ENCODE data around the gene GPX4.
A peak's percentile ranks its signal among the peaks of the same experiment; 100 is the strongest.

Gene GPX4

GRCh38 chr19:1091544-1092175 lies 12.1 kb upstream of the GPX4 start:
- no peak for DNase-seq (ENCODE audit: low read depth)
- no peak overlapping the region for H3K4me3 ChIP-seq (ENCODE audit: low read depth, low read length)
- TF ChIP-seq, protein P1, sequence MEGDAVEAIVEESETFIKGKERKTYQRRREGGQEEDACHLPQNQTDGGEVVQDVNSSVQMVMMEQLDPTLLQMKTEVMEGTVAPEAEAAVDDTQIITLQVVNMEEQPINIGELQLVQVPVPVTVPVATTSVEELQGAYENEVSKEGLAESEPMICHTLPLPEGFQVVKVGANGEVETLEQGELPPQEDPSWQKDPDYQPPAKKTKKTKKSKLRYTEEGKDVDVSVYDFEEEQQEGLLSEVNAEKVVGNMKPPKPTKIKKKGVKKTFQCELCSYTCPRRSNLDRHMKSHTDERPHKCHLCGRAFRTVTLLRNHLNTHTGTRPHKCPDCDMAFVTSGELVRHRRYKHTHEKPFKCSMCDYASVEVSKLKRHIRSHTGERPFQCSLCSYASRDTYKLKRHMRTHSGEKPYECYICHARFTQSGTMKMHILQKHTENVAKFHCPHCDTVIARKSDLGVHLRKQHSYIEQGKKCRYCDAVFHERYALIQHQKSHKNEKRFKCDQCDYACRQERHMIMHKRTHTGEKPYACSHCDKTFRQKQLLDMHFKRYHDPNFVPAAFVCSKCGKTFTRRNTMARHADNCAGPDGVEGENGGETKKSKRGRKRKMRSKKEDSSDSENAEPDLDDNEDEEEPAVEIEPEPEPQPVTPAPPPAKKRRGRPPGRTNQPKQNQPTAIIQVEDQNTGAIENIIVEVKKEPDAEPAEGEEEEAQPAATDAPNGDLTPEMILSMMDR (IDR thresholded peaks at IDR 0.05; ENCODE audit: control insufficient read depth, extremely low read depth, insufficient read depth), result no peak

GRCh38 chr19:1093330-1093729 lies 10.5 kb upstream of the GPX4 start:
- DNase-seq (ENCODE audit: low read depth), result no peak
- H3K4me3 ChIP-seq (ENCODE audit: low read depth, low read length), result peak overlapping the region; percentile 97
- TF ChIP-seq, protein P1 (IDR thresholded peaks at IDR 0.05; ENCODE audit: control insufficient read depth, extremely low read depth, insufficient read depth), result no peak

DNA sequence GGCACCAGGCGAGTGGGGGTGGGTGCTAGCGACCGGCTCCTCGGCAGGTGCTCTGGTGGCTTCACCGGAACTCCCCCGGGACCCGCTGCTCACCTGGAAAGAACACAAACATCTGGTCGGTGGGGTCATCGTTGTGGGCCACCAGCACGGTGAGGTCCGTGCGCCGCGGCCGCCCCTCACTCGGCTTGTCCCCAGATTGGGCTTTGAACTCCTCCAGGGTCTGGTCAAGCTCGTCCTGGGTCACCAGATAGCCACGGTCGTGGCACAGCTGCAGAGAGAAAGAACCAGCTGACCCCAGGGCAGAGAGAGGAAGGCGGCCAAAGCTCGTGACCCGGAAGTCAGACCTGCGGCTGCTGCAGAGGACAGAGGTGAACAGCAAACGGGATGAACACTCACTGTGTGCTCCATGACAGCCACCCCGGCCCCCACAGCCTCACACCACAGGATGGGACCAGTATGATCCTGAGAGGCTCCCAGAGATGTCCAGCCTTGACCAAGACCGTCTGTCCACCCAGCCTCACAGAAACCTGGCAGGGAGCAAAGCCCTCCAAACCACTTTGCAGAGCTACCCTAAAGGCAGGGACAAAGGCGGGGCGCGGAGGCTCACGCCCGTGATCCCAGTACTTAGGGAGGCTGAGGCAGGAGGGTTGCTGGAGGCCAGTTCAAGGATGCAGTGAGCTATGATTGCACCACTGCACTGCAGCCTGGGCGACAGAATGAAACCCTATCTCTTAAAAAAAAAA lies 9.8 kb upstream of the GPX4 start:
- H3K4me3 ChIP-seq (ENCODE audit: low read depth, low read length), result peak overlapping the region; percentile 97

DNA sequence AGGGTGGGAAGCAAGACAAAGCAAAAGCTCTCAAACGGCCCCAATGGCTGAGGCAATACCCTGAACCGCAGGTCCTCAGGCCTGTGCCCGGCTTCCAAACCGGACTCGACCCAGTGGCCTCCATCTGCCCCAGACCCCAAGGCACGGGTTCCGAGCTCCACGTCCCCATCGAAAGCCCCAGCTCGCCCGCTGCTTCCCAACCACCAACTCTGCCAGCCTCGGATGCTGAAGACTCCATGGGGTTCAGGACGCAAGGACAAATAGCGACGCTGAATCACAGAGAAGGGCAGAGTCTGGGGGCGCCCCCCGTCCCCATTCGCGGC lies 9.2 kb upstream of the GPX4 start:
- TF ChIP-seq, protein P1 (IDR thresholded peaks at IDR 0.05; ENCODE audit: control insufficient read depth, extremely low read depth, insufficient read depth), result no peak
- DNase-seq (ENCODE audit: low read depth), result no peak
- H3K4me3 ChIP-seq (ENCODE audit: low read depth, low read length), result peak overlapping the region; percentile 97

More for the DNA sequence above, 9.8 kb upstream of the GPX4 start:
- TF ChIP-seq, protein P1 (IDR thresholded peaks at IDR 0.05; ENCODE audit: control insufficient read depth, extremely low read depth, insufficient read depth), result no peak
- DNase-seq (ENCODE audit: low read depth), result no peak

GRCh38 chr19:1094978-1095701 lies 8.7 kb upstream of the GPX4 start, which contains the start of gene POLR2E:
TSS of gene POLR2E (minus strand) at chr19:1095375. CDS start at chr19:1095315, 60 bp downstream.
- DNase-seq (ENCODE audit: low read depth), result peak; percentile 94
- TF ChIP-seq, protein P1 (IDR thresholded peaks at IDR 0.05; ENCODE audit: control insufficient read depth, extremely low read depth, insufficient read depth), result no peak
- peak within 1 kb of the TSS; percentile 97 for H3K4me3 ChIP-seq (ENCODE audit: low read depth, low read length)

GRCh38 chr19:1097810-1098176 lies 6.0 kb upstream of the GPX4 start:
- peak; percentile 50 for DNase-seq (ENCODE audit: low read depth)
- TF ChIP-seq, protein P1 (IDR thresholded peaks at IDR 0.05; ENCODE audit: control insufficient read depth, extremely low read depth, insufficient read depth), result no peak

More at GRCh38 chr19:1097810-1098176, 6.0 kb upstream of the GPX4 start:
- no peak overlapping the region for H3K4me3 ChIP-seq (ENCODE audit: low read depth, low read length)
